Thyroid gland (tissue), 4 donors: Measurements from ENCODE around the gene GCSAM. TPM values are rescaled to one million over a fixed set of nuclear protein-coding genes. Genes with fewer than 3 reads are reported as not detected.

ENCODE experiments used
- DNase-seq, 2 donors: peaks; one replicate each; pipeline ENCODE4 v3.0.0-alpha.2; 2019
- H3K27ac ChIP-seq, 3 donors: fragments of 200-600 bp; sonication (generic); 1 replicate in 2 of 3; 2 replicates in 1 of 3; pipeline ENCODE4 v1.5.1; 2016 to 2019; ENCODE audit warnings: mild to moderate bottlenecking in 1 of 3, moderate library complexity in 1 of 3
- H3K27me3 ChIP-seq: fragments of 200-600 bp; sonication (generic); one replicate; pipeline ENCODE4 v1.5.1; 2019
- H3K36me3 ChIP-seq, 2 donors: fragments of 200-600 bp; sonication (generic); one replicate each; pipeline ENCODE4 v1.5.1; 2016 to 2019
- H3K4me1 ChIP-seq, 2 donors: fragments of 200-600 bp; sonication (generic); one replicate each; pipeline ENCODE4 v1.5.1; 2017 to 2019
- H3K4me3 ChIP-seq, 3 donors: fragments of 200-600 bp; sonication (generic); replicated peaks in 1 of 3; 1 replicate in 2 of 3; 2 replicates in 1 of 3; pipeline ENCODE4 v1.5.1; 2016; ENCODE audit warnings: mild to moderate bottlenecking in 1 of 3
- H3K9me3 ChIP-seq: fragments of 200-600 bp; sonication (generic); one replicate; pipeline ENCODE4 v1.5.1; 2017
- CTCF ChIP-seq, 6 experiments: fragments of 200-600 bp in 3 of 6; fragments of 450-650 bp in 3 of 6; sonication (generic) in 3 of 6; IDR thresholded peaks; one replicate each; pipeline ENCODE4 v1.5.1; 2016 to 2019; ENCODE audit warnings: antibody characterized with exemption in 6 of 6, mild to moderate bottlenecking in 2 of 6, inconsistent platforms in 1 of 6, moderate library complexity in 1 of 6
- POLR2A ChIP-seq, 2 donors: fragments of 450-650 bp; IDR thresholded peaks; one replicate each; pipeline ENCODE4 v1.6.1; 2017; ENCODE audit warnings: antibody characterized with exemption in 2 of 2, mild to moderate bottlenecking in 2 of 2, moderate library complexity in 1 of 2
- WGBS, 2 donors: methylation state at CpG; one replicate each; pipeline ENCODE4 v1.1.5; 2017; 5-methylcytosine and 5-hydroxymethylcytosine counted together
- intact Hi-C: fragments of 100-400 bp; cut with DNase I; formaldehyde crosslinking; loops from one replicate; pipeline ENCODE4 v1.15.1; 2023
- total RNA-seq, 4 donors: library from RNA; depleted of rRNA; stranded (reverse); fragments of >200 nt; gene quantifications; one replicate each; pipeline ENCODE4 v1.2.3, GENCODE V29; 2016

GCSAM gene
- total RNA-seq, 4 donors from 2014 or later, result 0.33 to 0.40 TPM; not detected in 2

- no peaks in the 10 kb centered on the region for H3K27me3 ChIP-seq
- no peaks in the 10 kb centered on the region for H3K36me3 ChIP-seq
- H3K27ac ChIP-seq, result peak overlapping the region in 2 of 3 donors; percentile 88 to 93
- peaks cover 37 to 73% of the 10 kb centered on the region in 2 donors for H3K4me1 ChIP-seq
- intact Hi-C loops, result no loop called here
- H3K9me3 ChIP-seq, result no peaks in the 10 kb centered on the region
- DNase-seq, result no peak
- H3K4me3 ChIP-seq, result no peak overlapping the region
- 75 to 92% methylated on average over 4 of the region's 4 CpGs for WGBS, 2 donors
- TF ChIP-seq POLR2A (IDR thresholded peaks at IDR 0.05) (no peak), CTCF (IDR thresholded peaks at IDR 0.05) (no peak)
Measured at GRCh38 chr3:112088944-112089343, 44.1 kb downstream of the GCSAM start.

GRCh38 chr3:112087746-112088145 lies 45.3 kb downstream of the GCSAM start:
- H3K27ac ChIP-seq, result peak overlapping the region; percentile 9 to 93 (median 88)
- no peak for TF ChIP-seq CTCF (IDR thresholded peaks at IDR 0.05)
- H3K27me3 ChIP-seq, result no peaks in the 10 kb centered on the region
- H3K36me3 ChIP-seq, result no peaks in the 10 kb centered on the region
- 83 to 92% methylated on average over 5 of the region's 5 CpGs for WGBS, 2 donors
- no peaks in the 10 kb centered on the region for H3K9me3 ChIP-seq
- no peak for DNase-seq
- peaks cover 43 to 72% of the 10 kb centered on the region in 2 donors for H3K4me1 ChIP-seq
- H3K4me3 ChIP-seq, result peak overlapping the region in 1 of 3 donors; percentile 43
- intact Hi-C loops, result no loop called here

GRCh38 chr3:112086875-112087524 lies 46.0 kb downstream of the GCSAM start:
- Histone ChIP-seq H3K4me1 (peaks cover 35 to 67% of the 10 kb centered on the region in 2 donors), H3K4me3 (peak overlapping the region; percentile 6 to 45 (median 43)), H3K27me3 (no peaks in the 10 kb centered on the region), H3K36me3 (no peaks in the 10 kb centered on the region), H3K27ac (peak overlapping the region; percentile 65 to 93 (median 88)), H3K9me3 (no peaks in the 10 kb centered on the region)
- TF ChIP-seq POLR2A (IDR thresholded peaks at IDR 0.05), result no peak
- no peak for TF ChIP-seq CTCF (IDR thresholded peaks at IDR 0.05)
- intact Hi-C loops, result no loop called here
- 43 to 49% methylated on average over 14 of the region's 14 CpGs for whole genome bisulfite sequencing, 2 donors
- no peak for DNase-seq

- Histone ChIP-seq H3K4me3 (peak within 1 kb of the TSS; percentile 6 to 45 (median 43)), H3K4me1 (peaks cover 31 to 60% of the 10 kb centered on the region in 2 donors), H3K27ac (peak within 1 kb of the TSS; percentile 65 to 93 (median 88)), H3K27me3 (no peaks in the 10 kb centered on the region), H3K9me3 (no peaks in the 10 kb centered on the region), H3K36me3 (no peaks in the 10 kb centered on the region)
- DNase-seq, result peak; percentile 93 to 95
- WGBS, 2 donors, result 1 to 2% methylated on average over 13 to 20 of the region's 67 CpGs
- TF ChIP-seq CTCF (IDR thresholded peaks at IDR 0.05), result peak in 1 of 6 experiments; percentile 20
- TF ChIP-seq POLR2A (IDR thresholded peaks at IDR 0.05), result peak in 1 of 2 donors; percentile 98
- intact Hi-C loops, result no loop called here
Measured at GRCh38 chr3:112086076-112086854, 46.8 kb downstream of the GCSAM start, which contains the start of gene C3orf52. Gene C3orf52, plus strand, starts transcription at chr3:112086389. Its CDS starts 19 bp downstream, at chr3:112086408.

- Histone ChIP-seq H3K36me3 (no peaks in the 10 kb centered on the region), H3K27ac (peak overlapping the region; percentile 65 to 93 (median 88)), H3K27me3 (no peaks in the 10 kb centered on the region), H3K4me3 (peak overlapping the region in 2 of 3 donors; percentile 6 to 43), H3K9me3 (no peaks in the 10 kb centered on the region), H3K4me1 (peaks cover 26 to 55% of the 10 kb centered on the region in 2 donors)
- intact Hi-C loops, result no loop called here
- TF ChIP-seq CTCF (IDR thresholded peaks at IDR 0.05), result no peak
- TF ChIP-seq POLR2A (IDR thresholded peaks at IDR 0.05), result no peak
- no peak for DNase-seq
- WGBS, 2 donors, result 32 to 42% methylated on average over 12 of the region's 12 CpGs
Measured at GRCh38 chr3:112085735-112086075, 47.3 kb downstream of the GCSAM start.
